SK-N-SH (cell line): Measurements from ENCODE around the gene ARMC6. TPM values are rescaled to one million over a fixed set of nuclear protein-coding genes. Genes with fewer than 3 reads are reported as not detected.
A peak's percentile ranks its signal among the peaks of the same experiment; 100 is the strongest.

ENCODE experiments used
- CTCF ChIA-PET: fragments of 300-600, 350-600 bp; formaldehyde crosslinking; extraction: SDS; loops from one replicate; lab custom pipeline; 2021; lab: Yijun Ruan, JAX
- POLR2A ChIA-PET: fragments of 350-600 bp; sonication (Branson Sonifier 250); formaldehyde crosslinking; extraction: SDS; loops from one replicate; lab custom pipeline; 2020; ENCODE audit warnings: antibody characterized with exemption, inconsistent platforms; lab: Yijun Ruan, JAX
- DNase-seq: peaks from one replicate; pipeline ENCODE4 v3.0.0; 2012
- H2AFZ ChIP-seq: fragments of 200-600 bp; sonication (generic); 2 replicates; pipeline ENCODE4 v1.8.1; 2016; ENCODE audit warnings: antibody characterized with exemption, mild to moderate bottlenecking, low read depth
- H3F3A ChIP-seq: fragments of 200-600 bp; sonication (generic); replicated peaks from 2 replicates; pipeline ENCODE3; 2016; ENCODE audit warnings: antibody characterized with exemption, mild to moderate bottlenecking; ENCODE audit not compliant: insufficient read depth
- H3K27ac ChIP-seq, 2 experiments: fragments of 200-500 bp in 1 of 2; fragments of 200-600 bp in 1 of 2; sonication (Bioruptor generic) in 1 of 2; sonication (generic), shearing (Covaris generic) in 1 of 2; 2 replicates each; pipeline versions ENCODE4 v1.5.1 to v1.6.1; 2014 to 2016; ENCODE audit warnings: low read depth in 2 of 2, inconsistent platforms in 1 of 2, low read length in 1 of 2, mild to moderate bottlenecking in 1 of 2, mixed read lengths in 1 of 2
- H3K27me3 ChIP-seq: fragments of 200-600 bp; sonication (generic), shearing (Covaris generic); 2 replicates; pipeline ENCODE4 v1.6.1; 2016; ENCODE audit warnings: mixed run types; ENCODE audit not compliant: insufficient read depth
- H3K36me3 ChIP-seq, 2 experiments: fragments of 200-500 bp in 1 of 2; fragments of 200-600 bp in 1 of 2; sonication (Bioruptor generic) in 1 of 2; sonication (generic) in 1 of 2; replicated peaks in 1 of 2; 2 replicates each; pipeline versions ENCODE3 to v1.5.1; 2014 to 2016; ENCODE audit warnings: low read length in 1 of 2, mild to moderate bottlenecking in 1 of 2; ENCODE audit not compliant: insufficient read depth in 2 of 2, control insufficient read depth in 1 of 2
- H3K4me1 ChIP-seq, 2 experiments: fragments of 200-500 bp in 1 of 2; fragments of 200-600 bp in 1 of 2; sonication (Bioruptor generic) in 1 of 2; sonication (generic), shearing (Covaris generic) in 1 of 2; 2 replicates each; pipeline versions ENCODE4 v1.5.1 to v1.6.1; 2014 to 2016; ENCODE audit warnings: low read depth in 1 of 2, low read length in 1 of 2, mixed run types in 1 of 2; ENCODE audit not compliant: insufficient read depth in 2 of 2, control insufficient read depth in 1 of 2
- H3K4me2 ChIP-seq: fragments of 200-600 bp; sonication (generic), shearing (Covaris generic); 2 replicates; pipeline ENCODE4 v1.6.1; 2017; ENCODE audit warnings: mixed run types
- H3K4me3 ChIP-seq, 2 experiments: fragments of 200-500 bp in 1 of 2; fragments of 200-600 bp in 1 of 2; sonication (Bioruptor generic) in 1 of 2; sonication (generic), shearing (Covaris generic) in 1 of 2; 2 replicates each; pipeline versions ENCODE4 v1.5.1 to v1.8.1; 2014 to 2016; ENCODE audit warnings: low read depth in 2 of 2, inconsistent platforms in 1 of 2, low read length in 1 of 2, mild to moderate bottlenecking in 1 of 2, mixed read lengths in 1 of 2, moderate library complexity in 1 of 2
- H3K79me2 ChIP-seq: fragments of 200-600 bp; sonication (generic); 2 replicates; pipeline ENCODE4 v1.8.1; 2017; ENCODE audit warnings: mild to moderate bottlenecking; ENCODE audit not compliant: insufficient read depth
- H3K9ac ChIP-seq: fragments of 200-600 bp; sonication (generic); 2 replicates; pipeline ENCODE4 v1.6.1; 2017; ENCODE audit warnings: mixed run types
- H3K9me2 ChIP-seq: fragments of 200-600 bp; sonication (generic); 2 replicates; pipeline ENCODE4 v1.6.1; 2017; ENCODE audit warnings: mixed run types
- H3K9me3 ChIP-seq: fragments of 200-600 bp; sonication (generic); 2 replicates; pipeline ENCODE4 v1.6.1; 2017; ENCODE audit warnings: mixed run types, mild to moderate bottlenecking, moderate library complexity
- H4K20me1 ChIP-seq: fragments of 200-600 bp; sonication (generic); 2 replicates; pipeline ENCODE4 v1.6.1; 2017; ENCODE audit warnings: mild to moderate bottlenecking, mixed run types; ENCODE audit not compliant: insufficient read depth
- ELF1 ChIP-seq: IDR thresholded peaks from 2 replicates; pipeline ENCODE4 v1.4.0; 2012
- EP300 ChIP-seq, 2 experiments: IDR thresholded peaks; 2 replicates each; pipeline versions ENCODE4 v1.4.0 to v1.6.1; 2012; ENCODE audit warnings: borderline replicate concordance in 1 of 2, low read depth in 1 of 2, low read length in 1 of 2
- FOXJ3 ChIP-seq: sonication (generic); formaldehyde crosslinking; IDR thresholded peaks from 2 replicates; pipeline ENCODE4 v1.5.1; 2020; ENCODE audit warnings: mild to moderate bottlenecking, missing genetic modification reagents
- FOXM1 ChIP-seq: IDR thresholded peaks from 2 replicates; pipeline ENCODE4 v1.4.0; 2012; ENCODE audit warnings: low read depth, mild to moderate bottlenecking
- JUND ChIP-seq: IDR thresholded peaks from 2 replicates; pipeline ENCODE4 v1.4.0; 2012
- MEF2A ChIP-seq: IDR thresholded peaks from 2 replicates; pipeline ENCODE4 v1.4.0; 2012; ENCODE audit warnings: low read depth, borderline replicate concordance
- NFIC ChIP-seq: IDR thresholded peaks from 2 replicates; pipeline ENCODE4 v1.4.0; 2012; ENCODE audit warnings: borderline replicate concordance
- POLR2AphosphoS5 ChIP-seq: IDR thresholded peaks from 2 replicates; pipeline ENCODE4 v1.6.1; 2012; ENCODE audit warnings: low read depth, low read length
- RAD21 ChIP-seq: IDR thresholded peaks from 2 replicates; pipeline ENCODE4 v1.6.1; 2012; ENCODE audit warnings: mild to moderate bottlenecking, low read length
- RCOR1 ChIP-seq: fragments of 150-350 bp; IDR thresholded peaks from 2 replicates; pipeline ENCODE4 v1.6.1; 2017; ENCODE audit warnings: antibody characterized with exemption, low read length
- RFX5 ChIP-seq: IDR thresholded peaks from 2 replicates; pipeline ENCODE4 v1.6.1; 2012; ENCODE audit warnings: mild to moderate bottlenecking, improper control_type of control experiment, low read length
- RXRA ChIP-seq: IDR thresholded peaks from 2 replicates; pipeline ENCODE4 v1.4.0; 2012; ENCODE audit warnings: low read depth, mild to moderate bottlenecking, borderline replicate concordance
- SMC3 ChIP-seq: IDR thresholded peaks from 2 replicates; pipeline ENCODE4 v1.6.1; 2012; ENCODE audit warnings: low read depth, low read length, improper control_type of control experiment
- TCF12 ChIP-seq: IDR thresholded peaks from 2 replicates; pipeline ENCODE4 v1.4.0; 2012
- TEAD4 ChIP-seq: IDR thresholded peaks from 2 replicates; pipeline ENCODE4 v1.4.0; 2012; ENCODE audit warnings: mild to moderate bottlenecking, borderline replicate concordance; ENCODE audit not compliant: insufficient read depth
- WGBS: methylation state at CpG from one replicate; pipeline ENCODE4 v1.1.6; 2017; ENCODE audit warnings: low lambda C conversion rate; 5-methylcytosine and 5-hydroxymethylcytosine counted together
- polyA plus RNA-seq, 3 experiments: library from polyadenylated mRNA; depleted of rRNA; stranded (reverse); fragments of >200 nt; gene quantifications; 2 replicates each; pipeline ENCODE4 v1.2.3, GENCODE V29; 2012
- TF ChIP-seq, protein P1 (sequence below): fragments of 200-600 bp; sonication (generic); IDR thresholded peaks from 2 replicates; pipeline ENCODE4 v1.6.1; 2017; ENCODE audit warnings: antibody characterized with exemption, mild to moderate bottlenecking, moderate library complexity
- TF ChIP-seq, protein P2 (sequence below): IDR thresholded peaks from 2 replicates; pipeline ENCODE4 v1.6.1; 2012; ENCODE audit warnings: mild to moderate bottlenecking, low read depth, low read length, moderate library complexity
- TF ChIP-seq, protein P3 (sequence below): fragments of 150-350 bp; IDR thresholded peaks from 2 replicates; pipeline ENCODE4 v1.6.1; 2017; ENCODE audit warnings: antibody characterized with exemption, low read length, low read depth, borderline replicate concordance

The ARMC6 gene
- polyA plus RNA-seq, 1 of the 3 experiments (the other 2 are of a cell fraction) = 34.7 TPM

DNA sequence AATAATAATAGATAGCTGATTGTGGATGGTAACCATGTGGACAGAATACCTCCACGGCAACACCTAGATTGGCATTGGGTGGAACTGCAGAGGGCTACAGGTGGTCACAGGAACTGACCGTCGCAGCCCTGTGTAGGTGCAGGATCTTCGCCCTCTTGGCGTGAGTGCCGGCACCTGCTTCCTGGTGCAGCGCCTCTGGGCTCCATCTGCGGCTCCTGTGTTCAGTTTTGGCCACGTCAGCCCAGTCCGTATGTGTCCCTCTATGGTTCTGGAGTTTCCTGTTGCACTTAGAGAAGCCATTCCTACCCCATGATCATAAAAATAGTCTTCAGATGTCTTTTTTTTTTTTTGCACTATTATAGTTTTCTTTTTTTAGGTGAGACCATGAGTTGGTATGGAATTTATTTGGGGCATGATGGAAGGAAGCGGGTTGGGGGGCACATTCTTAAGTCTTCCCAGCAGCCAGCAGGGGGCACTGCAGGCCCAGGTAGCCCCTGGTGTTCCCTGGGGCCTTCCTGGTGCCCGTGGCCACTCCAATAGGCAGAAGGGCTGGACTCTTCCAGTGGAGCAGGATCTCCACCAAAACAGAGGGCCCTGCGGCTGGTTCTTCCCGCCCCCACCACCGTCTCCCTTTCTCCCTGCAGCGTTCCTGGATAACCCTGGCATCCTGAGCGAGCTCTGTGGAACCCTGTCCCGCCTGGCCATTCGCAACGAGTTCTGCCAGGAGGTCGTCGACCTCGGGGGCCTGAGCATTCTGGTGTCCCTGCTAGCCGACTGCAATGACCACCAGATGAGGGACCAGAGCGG, 20.3 kb downstream of the ARMC6 start:
- Histone ChIP-seq H3K79me2 (no peaks in the 10 kb centered on the region), H3K9me3 (no peaks in the 10 kb centered on the region), H3K27ac (no peak overlapping the region), H3K9me2 (no peaks in the 10 kb centered on the region), H4K20me1 (no peaks in the 10 kb centered on the region), H3K4me3 (no peak overlapping the region; a peak in 1 of 4 replicates), H3K27me3 (no peaks in the 10 kb centered on the region), H3K36me3 (peaks cover 1 to 38% of the 10 kb centered on the region in 2 experiments), H3F3A (no peaks in the 10 kb centered on the region), H3K4me2 (no peak overlapping the region), H3K9ac (no peak overlapping the region), H3K4me1 (no peaks in the 10 kb centered on the region), H2AFZ (no peak overlapping the region)
- WGBS = 92% methylated on average over 24 of the region's 25 CpGs
- POLR2A ChIA-PET = no interaction called here
- CTCF ChIA-PET = interaction anchor here (0.7 to 5.6 kb wide), 14 partner anchors 8 to 121 kb away, joined by 3 to 34 read pairs (median 4); no protein-coding TSS in a partner anchor
- no peak for TF ChIP-seq MEF2A
- peak; percentile 72 for TF ChIP-seq RAD21
- TF ChIP-seq, protein P1, sequence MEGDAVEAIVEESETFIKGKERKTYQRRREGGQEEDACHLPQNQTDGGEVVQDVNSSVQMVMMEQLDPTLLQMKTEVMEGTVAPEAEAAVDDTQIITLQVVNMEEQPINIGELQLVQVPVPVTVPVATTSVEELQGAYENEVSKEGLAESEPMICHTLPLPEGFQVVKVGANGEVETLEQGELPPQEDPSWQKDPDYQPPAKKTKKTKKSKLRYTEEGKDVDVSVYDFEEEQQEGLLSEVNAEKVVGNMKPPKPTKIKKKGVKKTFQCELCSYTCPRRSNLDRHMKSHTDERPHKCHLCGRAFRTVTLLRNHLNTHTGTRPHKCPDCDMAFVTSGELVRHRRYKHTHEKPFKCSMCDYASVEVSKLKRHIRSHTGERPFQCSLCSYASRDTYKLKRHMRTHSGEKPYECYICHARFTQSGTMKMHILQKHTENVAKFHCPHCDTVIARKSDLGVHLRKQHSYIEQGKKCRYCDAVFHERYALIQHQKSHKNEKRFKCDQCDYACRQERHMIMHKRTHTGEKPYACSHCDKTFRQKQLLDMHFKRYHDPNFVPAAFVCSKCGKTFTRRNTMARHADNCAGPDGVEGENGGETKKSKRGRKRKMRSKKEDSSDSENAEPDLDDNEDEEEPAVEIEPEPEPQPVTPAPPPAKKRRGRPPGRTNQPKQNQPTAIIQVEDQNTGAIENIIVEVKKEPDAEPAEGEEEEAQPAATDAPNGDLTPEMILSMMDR = peak; percentile 84
- TF ChIP-seq SMC3 = peak; percentile 48
- peak; percentile 82 for DNase-seq

DNA sequence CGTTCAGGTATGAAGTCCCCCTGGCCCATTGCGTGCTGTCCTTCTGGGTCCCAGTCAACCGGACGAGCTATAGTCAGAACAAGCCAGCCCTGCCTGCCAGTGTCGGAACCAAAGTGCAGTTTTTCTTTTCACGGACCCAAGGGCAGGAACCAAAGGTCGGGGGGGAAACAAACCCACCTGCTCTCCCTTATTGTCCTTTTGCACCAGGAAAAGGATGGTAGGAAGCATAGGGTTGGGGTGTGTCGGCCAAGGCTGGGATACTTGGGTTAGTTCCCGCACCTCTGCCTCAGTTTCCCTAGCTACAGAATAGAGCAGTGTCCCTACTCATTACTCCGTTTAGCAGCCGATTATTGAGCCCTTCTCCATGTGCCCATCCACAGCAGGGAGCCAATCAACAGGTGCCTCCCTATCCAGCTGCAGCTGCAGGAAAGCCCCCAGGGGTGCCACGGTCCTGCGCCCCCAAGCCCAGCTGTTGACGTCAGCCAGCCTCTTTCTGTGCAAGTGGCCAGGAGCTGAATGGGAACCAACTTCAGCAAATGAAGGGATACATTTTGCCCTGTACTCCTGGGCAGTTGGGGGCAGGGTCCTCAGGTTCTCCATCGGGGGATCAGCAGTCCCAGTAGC, 21.0 kb downstream of the ARMC6 start:
- Histone ChIP-seq H3K79me2 (no peaks in the 10 kb centered on the region), H3K27ac (no peak overlapping the region), H3K9me3 (no peaks in the 10 kb centered on the region), H3K4me3 (no peak overlapping the region), H3K4me2 (no peak overlapping the region), H2AFZ (no peak overlapping the region), H3K9ac (no peak overlapping the region), H4K20me1 (no peaks in the 10 kb centered on the region), H3K4me1 (no peaks in the 10 kb centered on the region), H3K36me3 (peaks cover 0 to 38% of the 10 kb centered on the region in 2 experiments), H3F3A (no peaks in the 10 kb centered on the region), H3K27me3 (no peaks in the 10 kb centered on the region), H3K9me2 (no peaks in the 10 kb centered on the region)
- no peak for TF ChIP-seq ELF1
- no peak for TF ChIP-seq TCF12
- TF ChIP-seq RXRA = no peak
- no peak for TF ChIP-seq FOXJ3 (CRISPR knock-in tag)
- no peak for TF ChIP-seq FOXM1
- TF ChIP-seq, protein P2, sequence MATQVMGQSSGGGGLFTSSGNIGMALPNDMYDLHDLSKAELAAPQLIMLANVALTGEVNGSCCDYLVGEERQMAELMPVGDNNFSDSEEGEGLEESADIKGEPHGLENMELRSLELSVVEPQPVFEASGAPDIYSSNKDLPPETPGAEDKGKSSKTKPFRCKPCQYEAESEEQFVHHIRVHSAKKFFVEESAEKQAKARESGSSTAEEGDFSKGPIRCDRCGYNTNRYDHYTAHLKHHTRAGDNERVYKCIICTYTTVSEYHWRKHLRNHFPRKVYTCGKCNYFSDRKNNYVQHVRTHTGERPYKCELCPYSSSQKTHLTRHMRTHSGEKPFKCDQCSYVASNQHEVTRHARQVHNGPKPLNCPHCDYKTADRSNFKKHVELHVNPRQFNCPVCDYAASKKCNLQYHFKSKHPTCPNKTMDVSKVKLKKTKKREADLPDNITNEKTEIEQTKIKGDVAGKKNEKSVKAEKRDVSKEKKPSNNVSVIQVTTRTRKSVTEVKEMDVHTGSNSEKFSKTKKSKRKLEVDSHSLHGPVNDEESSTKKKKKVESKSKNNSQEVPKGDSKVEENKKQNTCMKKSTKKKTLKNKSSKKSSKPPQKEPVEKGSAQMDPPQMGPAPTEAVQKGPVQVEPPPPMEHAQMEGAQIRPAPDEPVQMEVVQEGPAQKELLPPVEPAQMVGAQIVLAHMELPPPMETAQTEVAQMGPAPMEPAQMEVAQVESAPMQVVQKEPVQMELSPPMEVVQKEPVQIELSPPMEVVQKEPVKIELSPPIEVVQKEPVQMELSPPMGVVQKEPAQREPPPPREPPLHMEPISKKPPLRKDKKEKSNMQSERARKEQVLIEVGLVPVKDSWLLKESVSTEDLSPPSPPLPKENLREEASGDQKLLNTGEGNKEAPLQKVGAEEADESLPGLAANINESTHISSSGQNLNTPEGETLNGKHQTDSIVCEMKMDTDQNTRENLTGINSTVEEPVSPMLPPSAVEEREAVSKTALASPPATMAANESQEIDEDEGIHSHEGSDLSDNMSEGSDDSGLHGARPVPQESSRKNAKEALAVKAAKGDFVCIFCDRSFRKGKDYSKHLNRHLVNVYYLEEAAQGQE = no peak
- no peak for TF ChIP-seq MEF2A
- no peak for TF ChIP-seq RFX5
- no peak for TF ChIP-seq POLR2AphosphoS5
- TF ChIP-seq JUND = no peak
- no peak for TF ChIP-seq TEAD4
- no peak for TF ChIP-seq NFIC
- TF ChIP-seq SMC3 = no peak
- no peak for TF ChIP-seq EP300 (IDR thresholded peaks at IDR 0.05; ENCODE audit: borderline replicate concordance in 1 of 2, low read depth in 1 of 2, low read length in 1 of 2)
- TF ChIP-seq, protein P3, sequence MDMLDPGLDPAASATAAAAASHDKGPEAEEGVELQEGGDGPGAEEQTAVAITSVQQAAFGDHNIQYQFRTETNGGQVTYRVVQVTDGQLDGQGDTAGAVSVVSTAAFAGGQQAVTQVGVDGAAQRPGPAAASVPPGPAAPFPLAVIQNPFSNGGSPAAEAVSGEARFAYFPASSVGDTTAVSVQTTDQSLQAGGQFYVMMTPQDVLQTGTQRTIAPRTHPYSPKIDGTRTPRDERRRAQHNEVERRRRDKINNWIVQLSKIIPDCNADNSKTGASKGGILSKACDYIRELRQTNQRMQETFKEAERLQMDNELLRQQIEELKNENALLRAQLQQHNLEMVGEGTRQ = no peak
- TF ChIP-seq RCOR1 = no peak
- ChIA-PET CTCF (interaction anchor here (0.8 to 5.6 kb wide), 12 partner anchors 8 to 120 kb away, joined by 3 to 34 read pairs (median 4); no protein-coding TSS in a partner anchor), POLR2A (no interaction called here)
- no peak for DNase-seq
- WGBS = 92% methylated on average over 14 of the region's 15 CpGs
